GM18907 (cell line): ENCODE data around the gene MAGOHB.
"Not testable (repeated sequence)": the region's sequence is repeated elsewhere in the genome, so short reads cannot be mapped to it uniquely, and the experiment has no call there.

Source experiments
- ATAC-seq: cut with Tn5 transposase; IDR thresholded peaks from one replicate; pipeline ENCODE4 v1.9.1; 2021; ENCODE audit warnings: mild to moderate bottlenecking, moderate library complexity; ENCODE audit not compliant: unreplicated experiment

The MAGOHB gene

DNA sequence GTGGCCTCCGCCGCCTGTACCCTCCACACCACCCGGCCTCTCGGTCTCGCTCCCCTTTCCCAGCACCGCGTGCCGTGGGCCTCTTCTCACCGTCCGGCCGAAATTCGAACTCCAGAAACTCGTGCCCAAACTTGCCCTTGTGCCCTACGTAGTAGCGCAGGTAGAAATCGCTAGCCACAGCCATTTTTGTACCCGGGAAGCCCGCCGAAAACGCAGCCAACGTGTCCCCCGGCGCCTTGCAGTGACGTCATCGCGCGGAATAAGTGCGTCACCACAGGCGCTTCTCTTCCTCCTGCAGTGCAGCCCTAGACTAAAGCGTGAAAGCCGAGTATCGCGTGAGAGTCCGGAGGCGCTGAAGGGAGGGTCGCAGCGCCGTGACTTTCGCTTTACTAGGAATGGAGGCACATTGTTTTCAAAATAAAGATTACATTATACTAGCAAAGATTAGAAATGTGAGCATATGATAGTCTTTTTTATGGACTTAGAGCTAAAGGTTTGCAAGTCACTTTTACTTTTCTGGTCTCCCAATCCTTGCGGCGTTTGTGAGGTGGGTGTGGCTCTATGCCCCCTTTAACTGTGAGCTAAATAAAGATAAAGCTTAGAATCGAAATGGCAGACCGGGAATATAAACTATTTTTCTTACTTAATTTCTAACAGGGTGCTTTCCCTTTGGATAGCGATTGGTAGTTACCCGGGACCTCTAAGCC lies at the start of gene MAGOHB:
TSS of gene MAGOHB (minus strand) at position 261 of the 707 bp plus-strand sequence. CDS start at position 184, 77 bp downstream.
- peak; percentile 91 for ATAC-seq

- ATAC-seq, result no peak
Observed at GRCh38 chr12:10661338-10661737, 47.9 kb upstream of the MAGOHB start.

- no peak for ATAC-seq
Observed at GRCh38 chr12:10654003-10654402, 40.6 kb upstream of the MAGOHB start.

DNA sequence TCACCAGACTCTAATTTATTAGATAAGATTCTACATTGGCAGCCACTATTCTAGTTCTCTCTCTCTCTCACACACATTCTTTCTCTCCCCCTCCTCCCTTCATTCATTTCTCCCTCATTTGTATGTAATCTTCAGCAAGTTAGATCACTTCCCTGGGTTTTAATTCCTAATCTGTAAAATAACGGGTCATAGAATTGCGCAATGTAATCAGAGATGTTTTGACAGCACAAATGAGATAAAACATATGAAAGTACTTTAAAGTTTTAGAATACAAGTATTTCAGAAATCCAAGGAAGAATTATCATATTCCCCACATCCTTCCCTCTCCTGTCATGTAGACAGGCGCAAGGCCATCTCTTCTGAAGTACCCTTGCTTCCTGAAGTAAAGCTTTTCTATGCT lies 38.8 kb upstream of the MAGOHB start:
- ATAC-seq, result no peak

DNA sequence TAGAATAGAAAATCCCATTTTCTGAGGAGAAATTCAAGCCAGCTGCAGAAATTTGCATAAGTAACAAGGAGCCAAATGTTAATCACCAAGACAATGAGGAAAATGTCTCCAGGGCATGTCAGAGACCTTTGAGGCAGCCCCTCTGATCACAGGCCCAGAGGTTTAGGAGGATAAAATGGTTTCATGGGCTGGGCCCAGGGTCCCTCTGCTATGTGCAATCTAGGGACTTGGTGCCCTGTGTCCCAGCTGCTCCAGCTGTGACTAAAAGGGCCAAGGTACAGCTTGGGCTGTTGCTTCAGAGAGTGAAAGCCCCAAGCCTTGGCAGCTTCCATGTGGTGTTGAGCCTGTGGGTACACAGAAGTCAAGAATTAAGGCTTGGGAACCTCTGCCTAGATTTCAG lies 33.2 kb upstream of the MAGOHB start:
- ATAC-seq, result not testable (repeated sequence)

DNA sequence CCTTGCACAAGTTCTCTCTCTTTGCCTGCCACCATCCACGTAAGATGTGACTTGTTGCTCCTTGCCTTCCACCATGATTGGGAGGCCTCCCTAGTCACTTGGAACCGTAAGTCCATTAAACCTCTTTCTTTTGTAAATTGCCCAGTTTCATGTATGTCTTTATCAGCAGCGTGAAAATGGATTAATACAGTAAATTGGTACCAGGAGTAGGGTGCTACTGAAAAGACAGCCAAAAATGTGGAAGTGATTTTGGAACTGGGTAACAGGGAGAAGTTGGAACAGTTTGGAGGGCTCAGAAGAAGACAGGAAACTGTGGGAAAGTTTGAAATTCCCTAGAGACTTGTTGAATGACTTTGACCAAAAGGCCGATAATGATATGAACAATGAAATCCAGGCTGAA lies 32.5 kb upstream of the MAGOHB start:
- ATAC-seq, result no peak

- no peak for ATAC-seq
Observed at GRCh38 chr12:10641735-10642500, 28.5 kb upstream of the MAGOHB start.

DNA sequence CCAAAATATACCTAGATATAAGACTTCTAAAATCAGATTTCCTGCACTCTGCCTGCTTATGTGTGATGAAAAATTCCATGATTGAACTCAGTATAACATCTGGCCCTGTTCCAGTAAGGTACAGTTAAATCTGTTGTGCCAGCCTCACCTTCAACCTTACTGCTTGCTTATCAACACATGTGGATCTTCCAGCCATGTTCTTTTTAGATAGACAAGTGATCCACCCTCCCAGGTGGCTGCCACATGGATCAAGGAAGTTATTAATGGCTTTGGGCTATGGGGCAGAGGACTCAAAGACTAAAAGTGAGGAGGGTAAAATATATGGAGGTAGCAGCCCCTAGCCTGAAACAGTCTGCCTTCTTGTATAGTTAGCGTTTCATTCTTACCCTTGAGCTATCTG lies 25.3 kb upstream of the MAGOHB start:
- no peak for ATAC-seq

- no peak for ATAC-seq
Observed at GRCh38 chr12:10636611-10637010, 23.2 kb upstream of the MAGOHB start.

GRCh38 chr12:10636124-10636523 lies 22.7 kb upstream of the MAGOHB start:
- ATAC-seq, result no peak

DNA sequence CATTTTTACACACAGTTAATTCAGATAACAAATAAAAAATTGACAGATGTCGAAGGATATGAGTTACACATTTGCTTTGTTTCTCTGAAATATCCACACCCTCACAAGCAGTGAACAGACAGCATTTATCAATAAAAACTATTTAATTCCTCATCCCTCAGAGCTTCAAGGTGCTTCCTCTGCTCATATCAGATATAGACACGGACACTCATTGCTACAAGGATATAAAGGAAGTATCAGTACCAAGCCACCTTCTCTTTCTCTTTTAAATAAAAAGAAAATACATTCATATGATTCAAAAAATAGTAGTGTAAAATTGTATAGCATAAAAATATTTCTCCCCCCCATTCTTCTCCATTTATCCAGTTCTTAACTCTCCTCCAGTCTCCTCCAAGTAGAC lies 21.9 kb upstream of the MAGOHB start:
- no peak for ATAC-seq

GRCh38 chr12:10634427-10634826 lies 21.0 kb upstream of the MAGOHB start:
- no peak for ATAC-seq

DNA sequence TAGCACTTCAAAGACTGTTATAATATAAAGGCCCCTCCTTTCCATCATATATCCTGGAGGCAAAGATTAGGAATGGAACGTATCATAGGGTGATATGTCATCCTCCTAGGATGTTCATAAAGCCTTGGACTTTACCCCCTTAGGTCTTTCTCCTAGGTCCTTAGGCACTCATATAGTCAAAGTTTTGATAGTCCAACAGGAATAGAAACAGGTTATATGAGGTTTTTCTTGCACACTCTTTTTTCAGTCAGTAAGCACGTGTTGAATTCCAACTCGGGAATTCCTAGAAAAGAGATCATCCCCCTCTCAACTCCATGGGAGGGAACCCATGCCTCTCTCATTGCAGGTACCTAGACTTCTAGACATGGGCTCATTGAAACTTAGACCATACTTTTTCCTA lies 20.1 kb upstream of the MAGOHB start:
- no peak for ATAC-seq

DNA sequence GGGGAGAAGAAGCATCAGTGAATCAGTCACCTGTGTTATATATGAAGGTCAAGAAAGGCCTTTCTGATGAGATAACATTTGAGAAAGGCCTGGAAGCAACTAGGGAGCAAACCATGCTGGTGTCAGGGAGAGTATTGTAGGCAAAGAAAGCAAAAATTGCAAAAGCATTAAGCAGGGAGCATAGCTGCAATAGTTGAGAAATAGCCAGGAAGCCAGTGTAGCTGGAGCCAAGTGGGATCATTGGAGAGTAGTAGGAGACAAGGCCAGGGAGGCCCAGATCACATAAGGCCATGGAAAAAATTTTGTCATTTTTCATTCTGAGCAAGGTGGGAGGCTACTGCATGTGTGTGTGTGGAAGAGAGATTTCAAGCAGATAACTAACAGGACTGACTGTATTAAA lies 18.8 kb upstream of the MAGOHB start:
- ATAC-seq, result no peak

DNA sequence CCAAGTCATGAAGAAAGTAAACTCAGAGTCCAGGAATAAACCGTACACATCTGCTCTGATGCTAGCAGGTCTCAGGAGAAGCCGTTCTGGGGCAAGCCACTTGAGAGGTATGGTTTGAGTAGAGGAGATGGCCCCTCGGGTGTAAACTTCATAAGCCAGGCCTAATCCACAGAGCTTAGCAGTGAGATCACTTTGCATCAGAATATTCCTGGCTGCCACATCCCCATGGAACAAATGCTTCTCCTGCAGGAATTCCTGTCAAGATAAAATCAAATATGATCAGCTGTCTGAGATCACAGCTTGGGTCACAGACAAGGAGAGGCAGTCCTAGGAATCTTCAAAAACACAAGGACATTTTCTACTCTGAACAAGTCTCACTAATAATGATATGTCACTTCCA lies 11.2 kb upstream of the MAGOHB start:
- no peak for ATAC-seq

GRCh38 chr12:10623131-10623530 lies 9.7 kb upstream of the MAGOHB start:
- ATAC-seq, result no peak

- no peak for ATAC-seq
Observed at GRCh38 chr12:10621278-10621677, 7.9 kb upstream of the MAGOHB start.

GRCh38 chr12:10620078-10620779 lies 6.8 kb upstream of the MAGOHB start:
- no peak for ATAC-seq

DNA sequence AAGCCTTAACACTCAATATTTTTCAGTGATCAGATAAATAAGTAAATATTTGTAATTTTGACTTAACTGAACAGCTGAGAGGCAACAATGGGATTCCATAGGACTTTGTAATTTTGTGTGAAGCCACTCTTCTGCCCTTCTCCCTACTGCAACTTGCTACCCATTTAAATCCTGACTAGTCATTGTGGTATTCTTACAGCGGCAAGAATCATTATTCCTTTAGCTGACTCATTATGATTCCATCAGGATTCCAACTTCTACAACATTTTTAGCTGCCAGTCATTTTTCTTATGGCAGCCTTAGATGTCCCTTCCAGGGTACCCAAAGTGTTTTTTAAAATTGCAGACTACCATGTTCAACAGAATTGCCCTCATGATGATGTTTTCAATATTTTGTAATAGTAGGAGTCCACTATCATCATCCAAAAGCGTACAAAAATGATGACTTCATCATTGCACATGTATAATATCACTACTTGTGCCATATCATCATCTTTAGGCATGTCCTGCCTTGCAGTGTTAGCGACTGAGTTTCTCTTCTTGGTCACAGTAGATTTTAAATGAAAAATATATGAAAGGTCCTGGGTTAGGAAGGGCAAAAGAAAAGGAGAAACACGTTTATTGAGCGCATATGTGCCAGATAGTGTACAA lies 5.1 kb upstream of the MAGOHB start:
- no peak for ATAC-seq

GRCh38 chr12:10617863-10618262 lies 4.5 kb upstream of the MAGOHB start:
- ATAC-seq, result no peak

- ATAC-seq, result no peak
Observed at GRCh38 chr12:10615532-10615931, 2.1 kb upstream of the MAGOHB start.

GRCh38 chr12:10614056-10614370 lies 604 bp upstream of the MAGOHB start:
- no peak for ATAC-seq
